Right atrium auricular region (tissue), 2 donors: ENCODE data around the gene LSM4. TPM values are rescaled to one million over a fixed set of nuclear protein-coding genes. Genes with fewer than 3 reads are reported as not detected.

Experiments used
- DNase-seq: peaks from one replicate; pipeline ENCODE4 v3.0.0-alpha.2; 2019; ENCODE audit warnings: low spot score
- H3K27ac ChIP-seq, 2 donors: fragments of 200-600 bp; sonication (generic); 1 replicate in 1 of 2; 2 replicates in 1 of 2; pipeline ENCODE4 v1.5.1; 2016 to 2019
- H3K27me3 ChIP-seq, 2 donors: fragments of 200-600 bp; sonication (generic); one replicate each; pipeline versions ENCODE4 v1.5.1 to v1.6.0; 2017 to 2019
- H3K36me3 ChIP-seq: fragments of 200-600 bp; sonication (generic); one replicate; pipeline ENCODE4 v1.5.1; 2016
- H3K4me1 ChIP-seq, 2 donors: fragments of 200-600 bp; sonication (generic); one replicate each; pipeline versions ENCODE4 v1.5.1 to v1.6.0; 2017 to 2019
- H3K4me3 ChIP-seq, 2 donors: fragments of 200-600 bp; sonication (generic); 1 replicate in 1 of 2; 2 replicates in 1 of 2; pipeline ENCODE4 v1.5.1; 2017 to 2019; ENCODE audit warnings: mild to moderate bottlenecking in 1 of 2, moderate library complexity in 1 of 2
- H3K9me3 ChIP-seq, 2 donors: fragments of 200-600 bp; sonication (generic); one replicate each; pipeline ENCODE4 v1.5.1; 2019
- CTCF ChIP-seq, 2 donors: fragments of 200-600 bp; sonication (generic); IDR thresholded peaks; one replicate each; pipeline ENCODE4 v1.5.1; 2019; ENCODE audit warnings: antibody characterized with exemption in 2 of 2
- total RNA-seq, 2 donors: library from RNA; depleted of rRNA; stranded (reverse); fragments of >200 nt; gene quantifications; one replicate each; pipeline ENCODE4 v1.1.0, GENCODE V29; 2016

LSM4 gene
- total RNA-seq, 2 donors from 2014 or later, result 68.5 to 97.3 TPM

GRCh38 chr19:18304208-18304457, 18.7 kb downstream of the LSM4 start:
- DNase-seq, result no peak
- H3K27ac ChIP-seq, result peak overlapping the region; percentile 98 to 99
- no peak for TF ChIP-seq CTCF (IDR thresholded peaks at IDR 0.05)
- H3K4me1 ChIP-seq, result peaks cover 0 to 69% of the 10 kb centered on the region in 2 donors
- no peaks in the 10 kb centered on the region for H3K9me3 ChIP-seq
- H3K36me3 ChIP-seq, result peaks cover 9% of the 10 kb centered on the region
- H3K4me3 ChIP-seq, result peak overlapping the region; percentile 27 to 46
- no peaks in the 10 kb centered on the region for H3K27me3 ChIP-seq

GRCh38 chr19:18301718-18302111, 21.2 kb downstream of the LSM4 start:
- Histone ChIP-seq H3K27me3 (no peaks in the 10 kb centered on the region), H3K9me3 (no peaks in the 10 kb centered on the region), H3K4me1 (peaks cover 0 to 64% of the 10 kb centered on the region in 2 donors), H3K27ac (peak overlapping the region; percentile 98 to 99), H3K4me3 (no peak overlapping the region), H3K36me3 (no peaks in the 10 kb centered on the region)
- DNase-seq, result no peak
- TF ChIP-seq CTCF (IDR thresholded peaks at IDR 0.05), result no peak

- Histone ChIP-seq H3K36me3 (no peaks in the 10 kb centered on the region), H3K4me1 (peaks cover 0 to 59% of the 10 kb centered on the region in 2 donors)
- peak; percentile 92 for DNase-seq
These were observed 21.8 kb downstream of the LSM4 start for GRCh38 chr19:18300930-18301717.

GRCh38 chr19:18299654-18300053, 23.2 kb downstream of the LSM4 start:
- H3K27ac ChIP-seq, result peak overlapping the region in 1 of 2 donors; percentile 99
- no peaks in the 10 kb centered on the region for H3K27me3 ChIP-seq
- peaks cover 0 to 45% of the 10 kb centered on the region in 2 donors for H3K4me1 ChIP-seq
- no peak for TF ChIP-seq CTCF (IDR thresholded peaks at IDR 0.05)
- H3K36me3 ChIP-seq, result no peaks in the 10 kb centered on the region
- no peak overlapping the region for H3K4me3 ChIP-seq
- no peak for DNase-seq
- H3K9me3 ChIP-seq, result no peaks in the 10 kb centered on the region

More at GRCh38 chr19:18300930-18301717, 21.8 kb downstream of the LSM4 start:
- H3K27me3 ChIP-seq, result no peaks in the 10 kb centered on the region
- TF ChIP-seq CTCF (IDR thresholded peaks at IDR 0.05), result no peak
- H3K4me3 ChIP-seq, result no peak overlapping the region
- no peaks in the 10 kb centered on the region for H3K9me3 ChIP-seq
- H3K27ac ChIP-seq, result peak overlapping the region; percentile 98 to 99

- Histone ChIP-seq H3K27ac (peak overlapping the region in 1 of 2 donors; percentile 29), H3K9me3 (no peaks in the 10 kb centered on the region), H3K36me3 (no peaks in the 10 kb centered on the region), H3K4me1 (peaks cover 0 to 41% of the 10 kb centered on the region in 2 donors), H3K27me3 (no peaks in the 10 kb centered on the region), H3K4me3 (no peak overlapping the region)
- TF ChIP-seq CTCF (IDR thresholded peaks at IDR 0.05), result no peak
- DNase-seq, result no peak
These were observed 24.3 kb downstream of the LSM4 start for GRCh38 chr19:18298601-18299000.

GRCh38 chr19:18297308-18297707, 25.6 kb downstream of the LSM4 start:
- no peak for TF ChIP-seq CTCF (IDR thresholded peaks at IDR 0.05)
- peaks cover 0 to 39% of the 10 kb centered on the region in 2 donors for H3K4me1 ChIP-seq
- no peak for DNase-seq
- H3K9me3 ChIP-seq, result no peaks in the 10 kb centered on the region
- H3K27me3 ChIP-seq, result no peaks in the 10 kb centered on the region
- H3K27ac ChIP-seq, result no peak overlapping the region
- no peak overlapping the region for H3K4me3 ChIP-seq
- no peaks in the 10 kb centered on the region for H3K36me3 ChIP-seq
